HS-27A (cell line): ENCODE results near the gene HS6ST3.
"Not testable (repeated sequence)": the region's sequence is repeated elsewhere in the genome, so short reads cannot be mapped to it uniquely, and the experiment has no call there.

Experiments used
- DNase-seq: peaks from one replicate; pipeline ENCODE4 v3.0.0-alpha.2; 2012; ENCODE audit warnings: low read depth, missing footprints

HS6ST3 gene

GRCh38 chr13:96089749-96090239 lies at the start of gene HS6ST3:
HS6ST3 (plus strand) TSS chr13:96090107.
- no peak for DNase-seq

GRCh38 chr13:96041326-96042110 lies 48.4 kb upstream of the HS6ST3 start:
- DNase-seq = no peak

GRCh38 chr13:96044238-96044637 lies 45.7 kb upstream of the HS6ST3 start:
- DNase-seq = no peak

- not testable (repeated sequence) for DNase-seq
Measured at GRCh38 chr13:96046449-96047126, 43.3 kb upstream of the HS6ST3 start.

GRCh38 chr13:96050955-96051354 lies 39.0 kb upstream of the HS6ST3 start:
- not testable (repeated sequence) for DNase-seq

GRCh38 chr13:96051491-96051890 lies 38.4 kb upstream of the HS6ST3 start:
- DNase-seq = not testable (repeated sequence)

- not testable (repeated sequence) for DNase-seq
Measured at GRCh38 chr13:96051946-96052345, 38.0 kb upstream of the HS6ST3 start.

- peak; percentile 11 for DNase-seq
Measured at GRCh38 chr13:96052656-96053002, 37.3 kb upstream of the HS6ST3 start.

GRCh38 chr13:96053003-96053703 lies 36.8 kb upstream of the HS6ST3 start, which contains the start of gene UGGT2:
UGGT2 (minus strand) TSS chr13:96053401; CDS start chr13:96053312, 89 bp downstream.
- peak; percentile 52 for DNase-seq

- no peak for DNase-seq
Measured at GRCh38 chr13:96065849-96066248, 24.1 kb upstream of the HS6ST3 start.

GRCh38 chr13:96068729-96069128 lies 21.2 kb upstream of the HS6ST3 start:
- no peak for DNase-seq

GRCh38 chr13:96071504-96071903 lies 18.4 kb upstream of the HS6ST3 start:
- no peak for DNase-seq

GRCh38 chr13:96072392-96072791 lies 17.5 kb upstream of the HS6ST3 start:
- no peak for DNase-seq

GRCh38 chr13:96075953-96076543 lies 13.9 kb upstream of the HS6ST3 start:
- no peak for DNase-seq

- DNase-seq = no peak
Measured at GRCh38 chr13:96080676-96081075, 9.2 kb upstream of the HS6ST3 start.

GRCh38 chr13:96081888-96082287 lies 8.0 kb upstream of the HS6ST3 start:
- no peak for DNase-seq

- no peak for DNase-seq
Measured at GRCh38 chr13:96082640-96083039, 7.3 kb upstream of the HS6ST3 start.

GRCh38 chr13:96086736-96087135 lies 3.2 kb upstream of the HS6ST3 start:
- no peak for DNase-seq

- DNase-seq = no peak
Measured at GRCh38 chr13:96089139-96089538, 768 bp upstream of the HS6ST3 start.

GRCh38 chr13:96090240-96091101 lies 564 bp downstream of the HS6ST3 start:
- no peak for DNase-seq
